MM.1S (cell line): Measurements from ENCODE around the gene ELMO1.

Experiments
- DNase-seq: peaks from one replicate; pipeline ENCODE4 v3.0.0-alpha.2; 2015
- H2AFZ ChIP-seq: fragments of 300-600 bp; sonication (generic); 2 replicates; pipeline ENCODE4 v1.6.0; 2016; ENCODE audit warnings: antibody characterized with exemption, low read length
- H3F3A ChIP-seq: fragments of 300-600 bp; sonication (generic); 2 replicates; pipeline ENCODE4 v1.6.1; 2016; ENCODE audit warnings: mild to moderate bottlenecking, antibody characterized with exemption, low read length, moderate library complexity, mixed read lengths; ENCODE audit not compliant: insufficient read depth
- H3K27ac ChIP-seq: fragments of 300-600 bp; sonication (generic); 2 replicates; pipeline ENCODE4 v1.5.1; 2016; ENCODE audit warnings: mild to moderate bottlenecking, low read length
- H3K27me3 ChIP-seq: fragments of 300-600 bp; sonication (generic); replicated peaks from 2 replicates; pipeline ENCODE4 v1.6.0; 2016; ENCODE audit warnings: low read length; ENCODE audit not compliant: insufficient read depth
- H3K36me3 ChIP-seq: fragments of 300-600 bp; sonication (generic); replicated peaks from 2 replicates; pipeline ENCODE4 v1.6.1; 2016; ENCODE audit warnings: mild to moderate bottlenecking, low read length, mixed read lengths; ENCODE audit not compliant: insufficient read depth
- H3K4me1 ChIP-seq: fragments of 300-600 bp; sonication (generic); 2 replicates; pipeline ENCODE4 v1.6.1; 2016; ENCODE audit warnings: low read length, mixed read lengths
- H3K4me2 ChIP-seq: fragments of 300-600 bp; sonication (generic); 2 replicates; pipeline ENCODE4 v1.6.0; 2016; ENCODE audit warnings: low read depth, low read length
- H3K4me3 ChIP-seq: fragments of 300-600 bp; sonication (generic); 2 replicates; pipeline ENCODE4 v1.5.1; 2016; ENCODE audit warnings: low read length, mixed read lengths
- H3K79me2 ChIP-seq: fragments of 300-600 bp; sonication (generic); 2 replicates; pipeline ENCODE4 v1.6.1; 2016; ENCODE audit warnings: mixed run types, low read length, mixed read lengths
- H3K9ac ChIP-seq: fragments of 300-600 bp; sonication (generic); 2 replicates; pipeline ENCODE4 v1.6.1; 2016; ENCODE audit warnings: low read length, mixed read lengths
- H3K9me2 ChIP-seq: fragments of 300-600 bp; sonication (generic); replicated peaks from 2 replicates; pipeline ENCODE4 v1.6.1; 2016; ENCODE audit warnings: mild to moderate bottlenecking, low read length, mixed read lengths; ENCODE audit not compliant: insufficient read depth
- H3K9me3 ChIP-seq: fragments of 300-600 bp; sonication (generic); replicated peaks from 2 replicates; pipeline ENCODE4 v1.6.1; 2016; ENCODE audit warnings: mild to moderate bottlenecking, low read length, mixed read lengths; ENCODE audit not compliant: insufficient read depth
- H4K20me1 ChIP-seq: fragments of 300-600 bp; sonication (generic); 2 replicates; pipeline ENCODE4 v1.6.1; 2016; ENCODE audit warnings: mild to moderate bottlenecking, low read length, moderate library complexity, mixed read lengths; ENCODE audit not compliant: insufficient read depth
- EZH2 ChIP-seq: fragments of 300-600 bp; sonication (generic); optimal IDR thresholded peaks from 2 replicates; pipeline ENCODE3; 2017; ENCODE audit warnings: low read depth, mild to moderate bottlenecking, antibody characterized with exemption, low read length, mixed read lengths
- EZH2phosphoT487 ChIP-seq: fragments of 300-600 bp; sonication (generic); IDR thresholded peaks from 2 replicates; pipeline ENCODE4 v1.6.1; 2018; ENCODE audit warnings: antibody characterized with exemption, low read length
- TF ChIP-seq, protein P1 (sequence below): fragments of 300-600 bp; sonication (generic); IDR thresholded peaks from 2 replicates; pipeline ENCODE4 v1.5.1; 2016; ENCODE audit warnings: antibody characterized with exemption, low read length, mixed read lengths

The ELMO1 gene

DNA sequence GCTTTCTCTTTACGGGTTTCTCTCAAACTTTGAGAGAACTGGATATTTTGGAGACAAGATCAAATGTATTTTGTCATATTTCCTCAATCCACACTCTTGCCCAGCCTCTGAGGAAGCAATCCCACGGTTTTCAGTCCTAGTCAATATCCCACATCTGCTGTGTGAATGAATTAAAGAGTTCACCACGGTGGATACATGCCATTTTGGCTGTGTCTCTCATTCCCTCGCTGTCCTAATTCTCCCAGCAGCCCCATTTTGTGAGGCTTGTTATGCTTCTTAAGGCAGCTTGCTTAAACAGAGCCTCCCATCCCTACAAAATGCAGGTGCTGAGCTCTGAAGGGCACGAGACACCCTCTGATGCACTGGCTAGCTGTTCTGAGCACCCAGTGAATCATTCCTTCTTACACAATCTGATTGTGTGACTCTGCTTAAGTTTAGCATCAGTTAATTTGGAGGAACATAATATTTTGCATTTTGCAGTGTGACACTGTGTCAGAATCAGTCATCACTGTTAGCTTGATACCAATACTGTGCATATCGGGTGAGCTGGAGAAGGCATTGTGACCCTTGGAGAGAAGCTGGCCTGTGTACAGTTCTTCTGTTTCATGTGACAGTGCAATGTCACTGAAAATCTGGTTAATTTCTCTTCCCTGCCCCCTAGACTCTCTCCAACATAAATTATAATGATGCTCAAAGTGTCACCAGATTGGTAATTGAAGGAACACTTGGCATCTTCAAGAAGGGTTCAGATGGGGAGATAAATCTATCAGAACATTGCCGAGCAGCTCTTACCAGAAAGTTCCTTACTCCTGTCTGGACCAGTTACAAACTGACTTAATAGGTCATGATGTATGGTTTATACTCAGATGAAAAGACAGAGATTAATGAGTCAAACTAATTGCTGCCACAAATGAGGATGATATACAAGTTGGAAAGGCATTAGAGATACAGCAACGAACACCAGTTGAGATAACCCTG lies 620.6 kb downstream of the ELMO1 start:
- H3K9me2 ChIP-seq, result no peaks in the 10 kb centered on the region
- no peaks in the 10 kb centered on the region for H3K36me3 ChIP-seq
- H3K4me2 ChIP-seq, result no peak overlapping the region
- TF ChIP-seq, protein P1, sequence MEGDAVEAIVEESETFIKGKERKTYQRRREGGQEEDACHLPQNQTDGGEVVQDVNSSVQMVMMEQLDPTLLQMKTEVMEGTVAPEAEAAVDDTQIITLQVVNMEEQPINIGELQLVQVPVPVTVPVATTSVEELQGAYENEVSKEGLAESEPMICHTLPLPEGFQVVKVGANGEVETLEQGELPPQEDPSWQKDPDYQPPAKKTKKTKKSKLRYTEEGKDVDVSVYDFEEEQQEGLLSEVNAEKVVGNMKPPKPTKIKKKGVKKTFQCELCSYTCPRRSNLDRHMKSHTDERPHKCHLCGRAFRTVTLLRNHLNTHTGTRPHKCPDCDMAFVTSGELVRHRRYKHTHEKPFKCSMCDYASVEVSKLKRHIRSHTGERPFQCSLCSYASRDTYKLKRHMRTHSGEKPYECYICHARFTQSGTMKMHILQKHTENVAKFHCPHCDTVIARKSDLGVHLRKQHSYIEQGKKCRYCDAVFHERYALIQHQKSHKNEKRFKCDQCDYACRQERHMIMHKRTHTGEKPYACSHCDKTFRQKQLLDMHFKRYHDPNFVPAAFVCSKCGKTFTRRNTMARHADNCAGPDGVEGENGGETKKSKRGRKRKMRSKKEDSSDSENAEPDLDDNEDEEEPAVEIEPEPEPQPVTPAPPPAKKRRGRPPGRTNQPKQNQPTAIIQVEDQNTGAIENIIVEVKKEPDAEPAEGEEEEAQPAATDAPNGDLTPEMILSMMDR, result no peak
- TF ChIP-seq EZH2phosphoT487 (no peak), EZH2 (no peak)
- H3K27ac ChIP-seq, result no peak overlapping the region
- H3K27me3 ChIP-seq, result no peaks in the 10 kb centered on the region
- no peaks in the 10 kb centered on the region for H4K20me1 ChIP-seq
- H3K9me3 ChIP-seq, result no peaks in the 10 kb centered on the region
- H3K4me3 ChIP-seq, result no peak overlapping the region
- no peak for DNase-seq
- H3K9ac ChIP-seq, result no peak overlapping the region
- no peaks in the 10 kb centered on the region for H3K79me2 ChIP-seq
- H3F3A ChIP-seq, result no peaks in the 10 kb centered on the region
- no peaks in the 10 kb centered on the region for H3K4me1 ChIP-seq
- no peak overlapping the region for H2AFZ ChIP-seq

DNA sequence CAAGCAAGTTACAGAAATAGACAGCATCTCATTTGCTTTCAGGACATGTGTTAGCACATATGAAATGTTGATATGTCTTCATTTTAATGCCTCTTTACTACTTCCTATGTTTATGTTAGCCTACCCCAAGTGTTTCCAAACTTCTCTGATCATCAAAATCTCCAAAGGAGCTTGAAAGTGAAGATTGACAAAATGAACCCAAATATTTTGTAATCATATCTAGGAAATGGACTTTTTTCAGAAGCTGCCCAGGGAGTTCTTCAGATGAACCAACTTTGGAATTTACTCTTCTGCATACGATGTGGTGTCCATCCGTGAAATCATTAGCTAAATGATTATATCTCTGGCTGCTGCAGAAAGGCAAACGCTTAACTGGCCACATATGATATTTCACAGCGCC lies 623.2 kb downstream of the ELMO1 start:
- Histone ChIP-seq H4K20me1 (no peaks in the 10 kb centered on the region), H2AFZ (no peak overlapping the region), H3K27ac (no peak overlapping the region), H3K36me3 (no peaks in the 10 kb centered on the region), H3K27me3 (no peaks in the 10 kb centered on the region), H3K4me2 (no peak overlapping the region), H3K4me1 (no peaks in the 10 kb centered on the region), H3K9me2 (no peaks in the 10 kb centered on the region), H3K9ac (no peak overlapping the region), H3F3A (no peaks in the 10 kb centered on the region), H3K9me3 (no peaks in the 10 kb centered on the region), H3K4me3 (no peak overlapping the region), H3K79me2 (no peaks in the 10 kb centered on the region)
- TF ChIP-seq EZH2phosphoT487 (no peak), EZH2 (no peak)
- TF ChIP-seq, protein P1, result no peak
- DNase-seq, result no peak

DNA sequence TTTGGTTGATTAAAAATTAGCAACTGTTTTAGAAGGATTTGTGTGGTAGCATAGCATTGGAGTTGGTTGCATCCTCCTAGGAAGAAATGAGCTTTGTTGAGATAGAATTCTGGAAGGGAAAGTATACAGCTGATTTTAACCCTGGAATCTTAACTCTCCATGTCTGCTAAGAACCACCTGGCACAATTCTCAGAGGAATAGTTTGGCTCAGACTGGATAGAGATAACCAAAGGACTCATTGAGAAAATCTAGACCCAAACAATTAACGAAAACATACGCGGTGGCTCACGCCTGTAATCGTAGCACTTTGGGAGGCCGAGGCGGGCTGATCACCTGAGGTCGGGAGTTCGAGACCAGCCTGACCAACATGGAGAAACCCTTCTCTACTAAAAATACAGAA lies 625.3 kb downstream of the ELMO1 start:
- Histone ChIP-seq H3K9ac (no peak overlapping the region), H3K36me3 (no peaks in the 10 kb centered on the region), H2AFZ (no peak overlapping the region), H3K4me3 (no peak overlapping the region), H3K27me3 (no peaks in the 10 kb centered on the region), H3K4me2 (no peak overlapping the region), H3K79me2 (no peaks in the 10 kb centered on the region), H3K4me1 (no peaks in the 10 kb centered on the region), H3K27ac (no peak overlapping the region), H3K9me3 (no peaks in the 10 kb centered on the region), H4K20me1 (no peaks in the 10 kb centered on the region), H3F3A (no peaks in the 10 kb centered on the region), H3K9me2 (no peaks in the 10 kb centered on the region)
- TF ChIP-seq EZH2 (no peak), EZH2phosphoT487 (no peak)
- TF ChIP-seq, protein P1, result no peak
- DNase-seq, result no peak
